ENCODE measurements around the gene MRPS23. TPM values are rescaled to one million over a fixed set of nuclear protein-coding genes. Genes with fewer than 3 reads are reported as not detected.
A peak's percentile ranks its signal among the peaks of the same experiment; 100 is the strongest.

MRPS23 gene
- total and polyA plus RNA-seq, 2 experiments from 2014 or later: 33.4 to 61.1 TPM

GRCh38 chr17:57895382-57896060, 45.7 kb upstream of the MRPS23 start:
- in situ Hi-C loops (cut with MboI): no loop called here
- WGBS, 2 experiments (ENCODE audit: low coverage in 1 of 2, low lambda C conversion rate in 2 of 2, missing lambda C conversion rate in 2 of 2): 84 to 86% methylated on average over 8 of the region's 8 CpGs
- H3K4me2 ChIP-seq (ENCODE audit: unreplicated experiment): no peak overlapping the region
- H2AFZ ChIP-seq: no peak overlapping the region
- H3K4me3 ChIP-seq: no peak overlapping the region
- H3K4me1 ChIP-seq (ENCODE audit: insufficient read depth): peaks cover 53% of the 10 kb centered on the region
- H3K9me2 ChIP-seq (ENCODE audit: insufficient read depth): no peaks in the 10 kb centered on the region
- H4K20me1 ChIP-seq (ENCODE audit: insufficient read depth): no peaks in the 10 kb centered on the region
- DNase-seq: peak; percentile 38
- H3K79me2 ChIP-seq (ENCODE audit: insufficient read depth): peaks cover 69% of the 10 kb centered on the region
- no peak overlapping the region for H3K9ac ChIP-seq
- H3K27me3 ChIP-seq (replicated peaks; ENCODE audit: insufficient read depth): no peaks in the 10 kb centered on the region
- H3K36me3 ChIP-seq (ENCODE audit: low read depth): no peaks in the 10 kb centered on the region
- no peak overlapping the region for H3K27ac ChIP-seq
- no peaks in the 10 kb centered on the region for H3K9me3 ChIP-seq (ENCODE audit: low read depth)
- peaks cover 24% of the 10 kb centered on the region for H3F3A ChIP-seq (ENCODE audit: insufficient read depth)
- TF ChIP-seq EZH2 (IDR thresholded peaks at IDR 0.05; ENCODE audit: insufficient read depth, poor library complexity, severe bottlenecking) (no peak), EZH2phosphoT487 (IDR thresholded peaks at IDR 0.05; ENCODE audit: insufficient read depth, low read depth) (no peak)

- in situ Hi-C loops (cut with MboI): no loop called here
- Histone ChIP-seq H3K27ac (no peak overlapping the region), H3K4me2 (ENCODE audit: unreplicated experiment) (no peak overlapping the region), H3K9ac (no peak overlapping the region), H3F3A (ENCODE audit: insufficient read depth) (peaks cover 29% of the 10 kb centered on the region), H4K20me1 (ENCODE audit: insufficient read depth) (no peaks in the 10 kb centered on the region), H3K4me1 (ENCODE audit: insufficient read depth) (peaks cover 56% of the 10 kb centered on the region), H3K4me3 (no peak overlapping the region), H3K27me3 (replicated peaks; ENCODE audit: insufficient read depth) (no peaks in the 10 kb centered on the region), H3K9me3 (ENCODE audit: low read depth) (no peaks in the 10 kb centered on the region), H3K79me2 (ENCODE audit: insufficient read depth) (peaks cover 63% of the 10 kb centered on the region), H3K9me2 (ENCODE audit: insufficient read depth) (no peaks in the 10 kb centered on the region), H3K36me3 (ENCODE audit: low read depth) (no peaks in the 10 kb centered on the region), H2AFZ (no peak overlapping the region)
- no peak for DNase-seq
- 97 to 100% methylated on average over 1 of the region's 1 CpG for WGBS, 2 experiments (ENCODE audit: low coverage in 1 of 2, low lambda C conversion rate in 2 of 2, missing lambda C conversion rate in 2 of 2)
- TF ChIP-seq EZH2 (IDR thresholded peaks at IDR 0.05; ENCODE audit: insufficient read depth, poor library complexity, severe bottlenecking) (no peak), EZH2phosphoT487 (IDR thresholded peaks at IDR 0.05; ENCODE audit: insufficient read depth, low read depth) (no peak)
Measured at GRCh38 chr17:57894848-57895247, 45.0 kb upstream of the MRPS23 start.

DNA sequence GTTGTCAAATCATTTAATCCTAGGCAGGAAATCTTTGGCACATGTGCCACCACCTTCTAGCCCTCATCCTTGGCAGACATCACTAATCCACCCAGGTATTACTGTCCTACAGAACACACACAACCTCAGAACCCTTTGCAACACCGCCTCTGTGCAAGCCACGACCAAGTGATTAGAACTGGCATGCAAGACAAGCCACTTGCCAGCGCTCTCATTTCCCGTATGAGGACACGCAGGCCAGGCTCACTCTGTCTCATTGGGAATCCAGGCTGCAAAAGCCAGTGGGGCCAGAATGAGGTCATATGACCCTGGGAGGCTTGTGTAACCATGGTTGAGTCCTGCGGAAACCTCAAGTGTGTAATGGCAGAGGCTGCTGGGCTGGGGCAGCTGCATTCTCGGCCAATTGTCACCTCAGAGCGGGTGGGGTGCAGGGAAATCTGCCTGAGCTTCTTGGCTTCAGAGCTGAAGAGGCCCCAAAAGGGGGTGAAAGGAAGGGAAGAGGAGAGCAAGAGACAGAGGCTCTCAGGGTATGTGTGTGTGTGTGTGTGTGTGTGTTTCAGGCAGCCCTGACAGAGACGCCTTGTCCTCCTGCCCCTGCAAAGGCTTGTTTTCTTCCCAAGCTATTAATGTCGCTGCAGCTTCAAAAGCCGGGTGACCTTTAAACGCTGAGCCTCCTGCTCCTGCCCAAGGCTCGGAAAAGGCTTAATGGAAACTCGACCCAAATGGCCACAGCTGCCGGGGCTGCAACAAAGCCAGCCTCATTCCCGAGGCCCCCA, 43.2 kb upstream of the MRPS23 start:
- in situ Hi-C loops (cut with MboI): no loop called here
- no peaks in the 10 kb centered on the region for H3K36me3 ChIP-seq (ENCODE audit: low read depth)
- peaks cover 61% of the 10 kb centered on the region for H3K4me1 ChIP-seq (ENCODE audit: insufficient read depth)
- H3F3A ChIP-seq (ENCODE audit: insufficient read depth): peaks cover 40% of the 10 kb centered on the region
- peak overlapping the region; percentile 84 for H3K4me2 ChIP-seq (ENCODE audit: unreplicated experiment)
- peak overlapping the region; percentile 84 for H3K9ac ChIP-seq
- WGBS, 2 experiments (ENCODE audit: low coverage in 1 of 2, low lambda C conversion rate in 2 of 2, missing lambda C conversion rate in 2 of 2): 1% methylated on average over 16 of the region's 16 CpGs
- no peaks in the 10 kb centered on the region for H3K9me2 ChIP-seq (ENCODE audit: insufficient read depth)
- H3K4me3 ChIP-seq: peak overlapping the region; percentile 54
- TF ChIP-seq EZH2 (IDR thresholded peaks at IDR 0.05; ENCODE audit: insufficient read depth, poor library complexity, severe bottlenecking) (no peak), EZH2phosphoT487 (IDR thresholded peaks at IDR 0.05; ENCODE audit: insufficient read depth, low read depth) (0 out of 2 replicates have a peak, but pooled peaks have one; percentile 73)
- peak overlapping the region; percentile 97 for H3K27ac ChIP-seq
- DNase-seq: peak; percentile 100
- peaks cover 49% of the 10 kb centered on the region for H3K79me2 ChIP-seq (ENCODE audit: insufficient read depth)
- H3K9me3 ChIP-seq (ENCODE audit: low read depth): no peaks in the 10 kb centered on the region
- H2AFZ ChIP-seq: peak overlapping the region; percentile 30; the same call in 1 of the 2 replicates
- no peaks in the 10 kb centered on the region for H3K27me3 ChIP-seq (replicated peaks; ENCODE audit: insufficient read depth)
- H4K20me1 ChIP-seq (ENCODE audit: insufficient read depth): no peaks in the 10 kb centered on the region

GRCh38 chr17:57892146-57892819, 42.4 kb upstream of the MRPS23 start:
- no peaks in the 10 kb centered on the region for H3K27me3 ChIP-seq (replicated peaks; ENCODE audit: insufficient read depth)
- no peaks in the 10 kb centered on the region for H4K20me1 ChIP-seq (ENCODE audit: insufficient read depth)
- DNase-seq: peak; percentile 92
- H3K9me2 ChIP-seq (ENCODE audit: insufficient read depth): no peaks in the 10 kb centered on the region
- H3K27ac ChIP-seq: peak overlapping the region; percentile 97
- WGBS, 2 experiments (ENCODE audit: low coverage in 1 of 2, low lambda C conversion rate in 2 of 2, missing lambda C conversion rate in 2 of 2): 22 to 32% methylated on average over 5 to 6 of the region's 6 CpGs
- H3F3A ChIP-seq (ENCODE audit: insufficient read depth): peaks cover 42% of the 10 kb centered on the region
- peaks cover 54% of the 10 kb centered on the region for H3K79me2 ChIP-seq (ENCODE audit: insufficient read depth)
- no peaks in the 10 kb centered on the region for H3K9me3 ChIP-seq (ENCODE audit: low read depth)
- in situ Hi-C loops (cut with MboI): no loop called here
- TF ChIP-seq EZH2phosphoT487 (IDR thresholded peaks at IDR 0.05; ENCODE audit: insufficient read depth, low read depth) (no peak), EZH2 (IDR thresholded peaks at IDR 0.05; ENCODE audit: insufficient read depth, poor library complexity, severe bottlenecking) (no peak)
- H3K4me1 ChIP-seq (ENCODE audit: insufficient read depth): peaks cover 63% of the 10 kb centered on the region
- no peaks in the 10 kb centered on the region for H3K36me3 ChIP-seq (ENCODE audit: low read depth)
- no peak overlapping the region for H2AFZ ChIP-seq
- H3K9ac ChIP-seq: peak overlapping the region; percentile 84
- peak overlapping the region; percentile 38 for H3K4me2 ChIP-seq (ENCODE audit: unreplicated experiment)
- H3K4me3 ChIP-seq: no peak overlapping the region
